ENCODE data around the gene TRPC4AP. TPM values are rescaled to one million over a fixed set of nuclear protein-coding genes. Genes with fewer than 3 reads are reported as not detected.

Gene TRPC4AP
- total RNA-seq, 4 donors from 2014 or later: 63.4 to 101 (median 76.4) TPM

- H3K4me3 ChIP-seq: no peak overlapping the region
- no peak for TF ChIP-seq CTCF (IDR thresholded peaks at IDR 0.05)
- no peak for TF ChIP-seq EP300 (IDR thresholded peaks at IDR 0.05)
- 85 to 96% methylated on average over 2 of the region's 2 CpGs for WGBS, 2 donors
- H3K4me1 ChIP-seq: peaks cover 0 to 52% (median 16%) of the 10 kb centered on the region in 4 donors
- peak overlapping the region in 2 of 4 donors; percentile 15 to 16 for H3K27ac ChIP-seq
- H3K36me3 ChIP-seq: peaks cover 0 to 13% (median 0%) of the 10 kb centered on the region in 3 donors
- no peak for DNase-seq (ENCODE audit: low spot score in 2 of 2)
- H3K27me3 ChIP-seq: no peaks in the 10 kb centered on the region
- H3K9me3 ChIP-seq: no peaks in the 10 kb centered on the region
Measured at GRCh38 chr20:35088231-35089145, 4.1 kb downstream of the TRPC4AP start.

- no peak for TF ChIP-seq CTCF (IDR thresholded peaks at IDR 0.05)
- no peak for TF ChIP-seq EP300 (IDR thresholded peaks at IDR 0.05)
- no peak for TF ChIP-seq POLR2A (IDR thresholded peaks at IDR 0.05)
- Histone ChIP-seq H3K27me3 (no peaks in the 10 kb centered on the region), H3K9me3 (no peaks in the 10 kb centered on the region), H3K4me1 (peaks cover 0 to 52% (median 13%) of the 10 kb centered on the region in 4 donors), H3K36me3 (peaks cover 0 to 13% (median 0%) of the 10 kb centered on the region in 3 donors), H3K27ac (peak overlapping the region in 1 of 4 donors; percentile 16), H3K4me3 (no peak overlapping the region)
- WGBS, 2 donors: 69% methylated on average over 5 of the region's 5 CpGs
- no peak for DNase-seq (ENCODE audit: low spot score in 2 of 2)
Measured at GRCh38 chr20:35087791-35088190, 4.8 kb downstream of the TRPC4AP start.

- DNase-seq (ENCODE audit: low spot score in 2 of 2): no peak
- Histone ChIP-seq H3K4me1 (peaks cover 0 to 57% (median 13%) of the 10 kb centered on the region in 4 donors), H3K9me3 (no peaks in the 10 kb centered on the region), H3K36me3 (peaks cover 0 to 13% (median 0%) of the 10 kb centered on the region in 3 donors), H3K4me3 (no peak overlapping the region), H3K27ac (no peak overlapping the region), H3K27me3 (no peaks in the 10 kb centered on the region)
- no peak for TF ChIP-seq CTCF (IDR thresholded peaks at IDR 0.05)
- TF ChIP-seq POLR2A (IDR thresholded peaks at IDR 0.05): no peak
- TF ChIP-seq EP300 (IDR thresholded peaks at IDR 0.05): no peak
- WGBS, 2 donors: 77 to 81% methylated on average over 5 of the region's 5 CpGs
Measured at GRCh38 chr20:35087355-35087754, 5.3 kb downstream of the TRPC4AP start.

DNA sequence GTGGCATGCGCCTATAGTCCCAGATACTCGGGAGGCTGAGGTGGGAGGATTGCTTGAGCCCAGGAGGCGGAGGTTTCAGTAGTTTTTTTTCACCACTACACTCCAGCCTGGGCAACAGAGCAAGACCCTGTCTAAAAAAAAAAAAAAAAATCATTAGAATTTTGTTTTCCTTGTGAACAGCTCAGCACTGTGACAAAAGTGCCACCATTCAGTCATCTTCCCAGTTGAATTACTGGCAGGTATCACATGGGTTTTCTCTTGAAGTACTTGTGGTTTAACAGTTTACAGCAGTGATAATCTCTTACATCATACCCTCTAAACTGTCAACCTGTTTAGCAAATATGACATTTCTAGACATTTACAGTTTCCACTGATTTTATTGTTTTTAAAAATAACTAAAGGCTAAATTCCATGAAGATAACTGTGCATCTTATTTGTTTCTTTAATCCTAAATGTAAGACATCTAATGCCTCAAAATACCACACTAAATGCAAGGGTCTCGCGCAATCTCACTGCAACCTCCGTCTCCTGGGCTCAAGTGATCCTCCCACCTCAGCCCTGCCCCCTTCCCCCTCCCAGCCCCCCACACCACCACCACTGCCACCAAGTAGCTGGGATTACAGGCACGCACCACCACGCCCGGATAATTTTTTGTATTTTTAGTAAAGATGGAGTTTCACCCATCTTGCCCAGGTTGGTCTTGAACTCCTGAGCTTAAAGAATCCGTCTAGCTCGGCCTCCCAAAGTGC is 7.0 kb downstream of the TRPC4AP start:
- WGBS, 2 donors: 93 to 96% methylated on average over 11 of the region's 11 CpGs
- peaks cover 0 to 60% (median 2%) of the 10 kb centered on the region in 4 donors for H3K4me1 ChIP-seq

More for the DNA sequence above, 7.0 kb downstream of the TRPC4AP start:
- TF ChIP-seq POLR2A (IDR thresholded peaks at IDR 0.05): no peak
- TF ChIP-seq EP300 (IDR thresholded peaks at IDR 0.05): no peak
- TF ChIP-seq CTCF (IDR thresholded peaks at IDR 0.05): no peak
- Histone ChIP-seq H3K27me3 (no peaks in the 10 kb centered on the region), H3K36me3 (peaks cover 0 to 13% (median 0%) of the 10 kb centered on the region in 3 donors), H3K9me3 (no peaks in the 10 kb centered on the region), H3K4me3 (no peak overlapping the region), H3K27ac (no peak overlapping the region)
- DNase-seq (ENCODE audit: low spot score in 2 of 2): no peak

All from tibial nerve (tissue), 4 donors.